SH-SY5Y (cell line): ENCODE data around the gene EHHADH.

ENCODE experiments used
- GATA2 ChIP-seq: IDR thresholded peaks from 2 replicates; pipeline ENCODE4 v1.6.1; 2011; ENCODE audit warnings: mild to moderate bottlenecking, low read depth, low read length
- GATA3 ChIP-seq: IDR thresholded peaks from 2 replicates; pipeline ENCODE4 v1.6.1; 2011; ENCODE audit warnings: low read depth, mild to moderate bottlenecking, low read length, moderate library complexity

DNA sequence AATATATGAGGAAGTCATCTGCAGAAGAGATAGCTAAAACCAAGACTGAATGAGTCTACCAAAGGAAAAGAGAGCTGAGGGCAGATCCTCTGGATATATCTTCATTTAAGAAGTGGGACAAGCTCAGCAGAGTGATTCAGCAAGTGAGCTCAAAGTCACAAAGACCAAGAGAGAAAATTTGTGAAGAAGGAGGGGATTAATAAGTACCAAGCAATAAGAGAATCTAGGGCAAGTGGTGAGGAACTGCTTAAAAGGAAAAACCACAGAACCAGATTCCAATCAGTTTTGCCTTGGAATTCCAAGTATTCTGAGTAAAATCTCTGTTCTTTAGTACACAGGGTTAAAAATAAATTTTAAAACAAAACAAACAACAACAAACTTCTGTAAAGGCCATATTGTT, 3.6 kb downstream of the EHHADH start:
- TF ChIP-seq GATA2, result no peak
- no peak for TF ChIP-seq GATA3
